Activated naive CD4-positive, alpha-beta T cell treated with anti-CD3 and anti-CD28 coated beads, Interleukin-2, amount 50 U/mL, for 16 hours (primary cell): ENCODE data around the gene SLC39A10.
"Not testable (repeated sequence)": the region's sequence is repeated elsewhere in the genome, so short reads cannot be mapped to it uniquely, and the experiment has no call there.

Source experiments
- DNase-seq: peaks from one replicate; pipeline ENCODE4 v3.0.0-alpha.2; 2020

SLC39A10 gene

GRCh38 chr2:195656859-195657633 is at the start of gene SLC39A10:
SLC39A10 (plus strand) TSS chr2:195657226; CDS start chr2:195680043, 22,817 bp downstream.
- peak; percentile 94 for DNase-seq

GRCh38 chr2:195608768-195609454 is 48.1 kb upstream of the SLC39A10 start:
- DNase-seq, result no peak

GRCh38 chr2:195610717-195611116 is 46.3 kb upstream of the SLC39A10 start:
- no peak for DNase-seq

GRCh38 chr2:195612611-195613495 is 44.2 kb upstream of the SLC39A10 start:
- DNase-seq, result no peak

- DNase-seq, result no peak
These were observed 43.1 kb upstream of the SLC39A10 start for GRCh38 chr2:195613922-195614321.

- no peak for DNase-seq
These were observed 37.4 kb upstream of the SLC39A10 start for GRCh38 chr2:195619590-195619989.

- DNase-seq, result no peak
These were observed 36.5 kb upstream of the SLC39A10 start for GRCh38 chr2:195620501-195620900.

GRCh38 chr2:195622966-195623365 is 34.1 kb upstream of the SLC39A10 start:
- no peak for DNase-seq

- DNase-seq, result no peak
These were observed 30.5 kb upstream of the SLC39A10 start for GRCh38 chr2:195626507-195626906.

- DNase-seq, result no peak
These were observed 28.4 kb upstream of the SLC39A10 start for GRCh38 chr2:195628666-195629065.

GRCh38 chr2:195632856-195633572 is 24.0 kb upstream of the SLC39A10 start:
- DNase-seq, result no peak

- no peak for DNase-seq
These were observed 23.5 kb upstream of the SLC39A10 start for GRCh38 chr2:195633573-195633870.

- no peak for DNase-seq
These were observed 23.1 kb upstream of the SLC39A10 start for GRCh38 chr2:195633974-195634373.

- no peak for DNase-seq
These were observed 20.1 kb upstream of the SLC39A10 start for GRCh38 chr2:195636890-195637289.

GRCh38 chr2:195638750-195639149 is 18.3 kb upstream of the SLC39A10 start:
- no peak for DNase-seq

GRCh38 chr2:195639238-195639858 is 17.7 kb upstream of the SLC39A10 start:
- DNase-seq, result no peak

- no peak for DNase-seq
These were observed 17.1 kb upstream of the SLC39A10 start for GRCh38 chr2:195639959-195640358.

- DNase-seq, result no peak
These were observed 14.9 kb upstream of the SLC39A10 start for GRCh38 chr2:195642027-195642678.

- no peak for DNase-seq
These were observed 14.4 kb upstream of the SLC39A10 start for GRCh38 chr2:195642679-195643068.

- DNase-seq, result not testable (repeated sequence)
These were observed 12.3 kb upstream of the SLC39A10 start for GRCh38 chr2:195644708-195645107.

GRCh38 chr2:195645413-195645812 is 11.6 kb upstream of the SLC39A10 start:
- no peak for DNase-seq

GRCh38 chr2:195646424-195646823 is 10.6 kb upstream of the SLC39A10 start:
- no peak for DNase-seq
